ENCODE data around the gene GUCY1A1. TPM values are rescaled to one million over a fixed set of nuclear protein-coding genes. Genes with fewer than 3 reads are reported as not detected.

Gene GUCY1A1
- total and polyA plus RNA-seq, 2 donors (not counting 1 experiment from before 2014, with no cell fraction given), result 8.1 to 10.7 TPM

DNA sequence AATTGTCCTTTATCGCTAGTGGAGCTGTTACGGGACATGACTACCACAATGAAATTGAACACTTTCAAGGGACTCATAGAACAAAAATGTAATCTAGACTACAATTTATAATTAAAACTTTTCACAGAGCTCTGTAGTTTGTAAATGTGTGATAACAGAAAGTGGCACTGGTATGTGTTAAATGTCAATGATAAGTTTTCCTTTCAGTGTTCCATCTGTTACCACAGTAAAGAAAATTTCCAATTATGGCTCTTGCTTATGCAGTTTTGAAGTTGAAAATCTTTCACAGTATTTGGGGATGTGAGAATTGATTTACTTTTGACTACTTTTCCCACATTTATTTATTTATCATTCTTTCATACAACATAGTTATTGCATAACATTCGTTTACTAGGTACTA is 40.1 kb upstream of the GUCY1A1 start:
- DNase-seq (ENCODE audit: low read depth in 2 of 2), result no peak
- H3K9me3 ChIP-seq (ENCODE audit: control insufficient read depth, insufficient read depth, low read depth, low read length), result no peaks in the 10 kb centered on the region
- no peak overlapping the region for H2AFZ ChIP-seq (ENCODE audit: low read length)
- H3K79me2 ChIP-seq (ENCODE audit: control insufficient read depth, insufficient read depth, low read length), result no peaks in the 10 kb centered on the region
- peaks cover 4% of the 10 kb centered on the region for H3K4me1 ChIP-seq (ENCODE audit: control insufficient read depth, extremely low read depth, insufficient read depth, low read length)
- H3K4me3 ChIP-seq (replicated peaks in 1 of 4; ENCODE audit: control extremely low read depth in 1 of 4, insufficient read depth in 1 of 4, low read depth in 3 of 4, low read length in 4 of 4), result no peak overlapping the region
- H3K4me2 ChIP-seq (ENCODE audit: extremely low read depth, insufficient read depth, low read length), result no peak overlapping the region
- H3K9ac ChIP-seq (ENCODE audit: insufficient read depth, low read length), result no peak overlapping the region
- no peaks in the 10 kb centered on the region for H4K20me1 ChIP-seq (ENCODE audit: control insufficient read depth, extremely low read depth, insufficient read depth, low read length)
- H3K27me3 ChIP-seq (ENCODE audit: control insufficient read depth, insufficient read depth, low read length), result no peaks in the 10 kb centered on the region
- no peak overlapping the region for H3K27ac ChIP-seq (ENCODE audit: insufficient read depth, low read length)
- TF ChIP-seq EZH2 (IDR thresholded peaks at IDR 0.05; ENCODE audit: low read length, missing control alignments), result no peak
- TF ChIP-seq, protein P1, sequence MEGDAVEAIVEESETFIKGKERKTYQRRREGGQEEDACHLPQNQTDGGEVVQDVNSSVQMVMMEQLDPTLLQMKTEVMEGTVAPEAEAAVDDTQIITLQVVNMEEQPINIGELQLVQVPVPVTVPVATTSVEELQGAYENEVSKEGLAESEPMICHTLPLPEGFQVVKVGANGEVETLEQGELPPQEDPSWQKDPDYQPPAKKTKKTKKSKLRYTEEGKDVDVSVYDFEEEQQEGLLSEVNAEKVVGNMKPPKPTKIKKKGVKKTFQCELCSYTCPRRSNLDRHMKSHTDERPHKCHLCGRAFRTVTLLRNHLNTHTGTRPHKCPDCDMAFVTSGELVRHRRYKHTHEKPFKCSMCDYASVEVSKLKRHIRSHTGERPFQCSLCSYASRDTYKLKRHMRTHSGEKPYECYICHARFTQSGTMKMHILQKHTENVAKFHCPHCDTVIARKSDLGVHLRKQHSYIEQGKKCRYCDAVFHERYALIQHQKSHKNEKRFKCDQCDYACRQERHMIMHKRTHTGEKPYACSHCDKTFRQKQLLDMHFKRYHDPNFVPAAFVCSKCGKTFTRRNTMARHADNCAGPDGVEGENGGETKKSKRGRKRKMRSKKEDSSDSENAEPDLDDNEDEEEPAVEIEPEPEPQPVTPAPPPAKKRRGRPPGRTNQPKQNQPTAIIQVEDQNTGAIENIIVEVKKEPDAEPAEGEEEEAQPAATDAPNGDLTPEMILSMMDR (conservative IDR thresholded peaks at IDR 0.05 in 1 of 2, IDR thresholded peaks at IDR 0.05 in 1 of 2; ENCODE audit: low read depth in 1 of 2, low read length in 2 of 2), result no peak
- no peaks in the 10 kb centered on the region for H3K36me3 ChIP-seq (ENCODE audit: control insufficient read depth, insufficient read depth, low read length)

DNA sequence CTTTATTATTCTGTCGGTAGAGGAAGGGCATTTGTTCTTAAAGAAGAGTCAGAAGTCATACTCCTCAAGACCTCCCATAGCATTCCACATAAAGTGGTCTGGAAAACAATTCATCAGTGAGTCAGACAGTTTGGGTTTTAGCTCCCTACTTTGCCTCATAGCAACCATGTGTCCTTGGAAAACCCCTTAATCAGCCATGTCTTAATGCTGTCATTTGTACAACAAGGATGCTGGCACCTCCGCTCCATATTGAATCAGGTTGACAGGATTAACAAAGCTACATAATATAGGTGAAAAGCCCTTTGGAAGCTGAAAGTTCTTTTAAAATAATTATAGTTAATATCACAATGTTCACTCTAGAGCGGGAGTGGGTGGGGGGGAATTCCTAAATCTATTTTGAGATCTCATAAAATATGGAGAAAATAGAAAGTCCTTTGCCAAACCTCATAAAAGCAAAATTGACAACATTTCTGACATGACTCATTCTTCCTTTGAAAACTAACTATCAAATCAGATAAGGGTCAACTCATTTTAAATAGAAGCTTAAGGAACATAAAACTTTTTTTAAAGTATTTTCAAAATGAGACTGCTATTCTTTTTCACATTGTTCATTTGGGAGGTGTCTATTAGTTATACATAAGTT is 37.3 kb upstream of the GUCY1A1 start:
- no peak overlapping the region for H3K4me3 ChIP-seq (replicated peaks in 1 of 4; ENCODE audit: control extremely low read depth in 1 of 4, insufficient read depth in 1 of 4, low read depth in 3 of 4, low read length in 4 of 4)
- no peaks in the 10 kb centered on the region for H3K36me3 ChIP-seq (ENCODE audit: control insufficient read depth, insufficient read depth, low read length)
- H3K27ac ChIP-seq (ENCODE audit: insufficient read depth, low read length), result no peak overlapping the region
- no peaks in the 10 kb centered on the region for H3K79me2 ChIP-seq (ENCODE audit: control insufficient read depth, insufficient read depth, low read length)
- TF ChIP-seq, protein P1 (conservative IDR thresholded peaks at IDR 0.05 in 1 of 2, IDR thresholded peaks at IDR 0.05 in 1 of 2; ENCODE audit: low read depth in 1 of 2, low read length in 2 of 2), result no peak
- no peak for TF ChIP-seq EZH2 (IDR thresholded peaks at IDR 0.05; ENCODE audit: low read length, missing control alignments)
- peaks cover 4% of the 10 kb centered on the region for H3K4me1 ChIP-seq (ENCODE audit: control insufficient read depth, extremely low read depth, insufficient read depth, low read length)
- no peaks in the 10 kb centered on the region for H3K9me3 ChIP-seq (ENCODE audit: control insufficient read depth, insufficient read depth, low read depth, low read length)
- no peaks in the 10 kb centered on the region for H4K20me1 ChIP-seq (ENCODE audit: control insufficient read depth, extremely low read depth, insufficient read depth, low read length)
- H2AFZ ChIP-seq (ENCODE audit: low read length), result no peak overlapping the region
- peak in 1 of 2 donors; percentile 74 for DNase-seq (ENCODE audit: low read depth in 2 of 2)
- H3K4me2 ChIP-seq (ENCODE audit: extremely low read depth, insufficient read depth, low read length), result peak overlapping the region; percentile 54
- no peak overlapping the region for H3K9ac ChIP-seq (ENCODE audit: insufficient read depth, low read length)
- H3K27me3 ChIP-seq (ENCODE audit: control insufficient read depth, insufficient read depth, low read length), result no peaks in the 10 kb centered on the region

DNA sequence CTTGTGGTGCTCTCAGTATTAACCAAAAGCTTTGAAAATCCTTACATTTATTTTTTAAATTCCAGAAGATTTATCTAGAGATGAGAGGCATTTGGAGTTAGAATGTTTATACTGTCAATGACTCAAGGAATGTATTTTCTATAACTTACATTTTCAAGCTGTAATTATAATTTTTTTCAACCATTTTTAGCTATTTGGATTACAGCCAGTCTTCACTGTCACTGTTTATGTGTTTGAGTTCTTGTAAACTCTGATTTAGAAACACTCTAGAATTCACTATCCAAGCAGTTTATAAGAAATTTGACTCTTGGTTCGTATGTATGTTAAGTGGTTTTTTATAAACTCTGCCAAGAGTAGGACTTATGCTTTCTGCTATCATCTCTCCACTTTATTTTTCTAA is 36.7 kb upstream of the GUCY1A1 start:
- no peak overlapping the region for H3K9ac ChIP-seq (ENCODE audit: insufficient read depth, low read length)
- no peak overlapping the region for H3K4me3 ChIP-seq (replicated peaks in 1 of 4; ENCODE audit: control extremely low read depth in 1 of 4, insufficient read depth in 1 of 4, low read depth in 3 of 4, low read length in 4 of 4)
- no peak overlapping the region for H2AFZ ChIP-seq (ENCODE audit: low read length)
- H3K27me3 ChIP-seq (ENCODE audit: control insufficient read depth, insufficient read depth, low read length), result no peaks in the 10 kb centered on the region
- H3K36me3 ChIP-seq (ENCODE audit: control insufficient read depth, insufficient read depth, low read length), result no peaks in the 10 kb centered on the region
- no peak for TF ChIP-seq EZH2 (IDR thresholded peaks at IDR 0.05; ENCODE audit: low read length, missing control alignments)
- TF ChIP-seq, protein P1 (conservative IDR thresholded peaks at IDR 0.05 in 1 of 2, IDR thresholded peaks at IDR 0.05 in 1 of 2; ENCODE audit: low read depth in 1 of 2, low read length in 2 of 2), result no peak
- DNase-seq (ENCODE audit: low read depth in 2 of 2), result peak in 1 of 2 donors; percentile 93
- no peaks in the 10 kb centered on the region for H3K79me2 ChIP-seq (ENCODE audit: control insufficient read depth, insufficient read depth, low read length)
- peaks cover 4% of the 10 kb centered on the region for H3K4me1 ChIP-seq (ENCODE audit: control insufficient read depth, extremely low read depth, insufficient read depth, low read length)
- no peak overlapping the region for H3K27ac ChIP-seq (ENCODE audit: insufficient read depth, low read length)
- peak overlapping the region; percentile 54 for H3K4me2 ChIP-seq (ENCODE audit: extremely low read depth, insufficient read depth, low read length)
- no peaks in the 10 kb centered on the region for H4K20me1 ChIP-seq (ENCODE audit: control insufficient read depth, extremely low read depth, insufficient read depth, low read length)
- no peaks in the 10 kb centered on the region for H3K9me3 ChIP-seq (ENCODE audit: control insufficient read depth, insufficient read depth, low read depth, low read length)

Measured in fibroblast of lung (primary cell).